Measurements from ENCODE around the gene DLG2.

DLG2 gene

GRCh38 chr11:83538286-83538685 lies 2088.9 kb downstream of the DLG2 start:
- DNase-seq, result no peak

GRCh38 chr11:83537131-83537610 lies 2090.0 kb downstream of the DLG2 start:
- DNase-seq, result no peak

- no peak for DNase-seq
Observed at GRCh38 chr11:83533166-83533565, 2094.0 kb downstream of the DLG2 start.

DNA sequence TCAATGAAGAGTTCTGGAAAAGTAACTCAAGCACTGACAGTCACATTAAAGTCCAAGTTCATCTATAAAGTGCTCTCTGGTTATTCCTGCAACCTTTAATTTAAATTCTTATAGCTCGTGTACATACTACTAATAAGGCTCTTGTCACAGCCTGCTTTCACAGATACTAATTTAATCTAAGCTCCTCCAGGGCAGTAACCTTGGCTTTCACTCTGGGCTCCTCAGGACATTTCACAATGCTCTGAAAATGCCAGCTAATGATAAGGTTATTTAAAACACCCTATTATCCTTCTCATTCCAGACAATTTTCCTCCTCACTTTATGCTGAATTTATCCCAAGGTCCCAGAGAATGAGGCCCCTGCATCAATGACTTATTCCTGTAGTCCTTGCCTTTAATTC lies 2098.3 kb downstream of the DLG2 start:
- DNase-seq, result no peak

DNA sequence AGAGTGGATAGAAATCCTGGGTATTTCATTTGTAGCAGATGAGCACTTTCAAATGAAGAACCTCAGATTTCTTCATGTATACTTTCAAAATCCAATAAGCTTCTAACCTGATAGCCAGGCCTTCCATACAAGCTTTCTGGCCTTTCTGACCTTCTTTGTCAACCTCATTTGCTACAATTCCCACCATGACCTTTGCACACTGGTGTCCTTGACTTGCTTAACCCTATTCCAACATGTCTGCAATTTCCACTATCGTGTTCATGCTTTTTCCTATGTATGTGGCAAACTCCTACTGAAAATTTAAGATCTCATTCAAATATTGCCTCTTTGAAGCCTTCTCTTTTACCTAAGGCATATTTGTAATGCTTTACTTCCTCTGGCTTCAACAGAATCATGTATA lies 2098.9 kb downstream of the DLG2 start:
- no peak for DNase-seq

GRCh38 chr11:83523676-83524075 lies 2103.5 kb downstream of the DLG2 start:
- no peak for DNase-seq

GRCh38 chr11:83522911-83523310 lies 2104.2 kb downstream of the DLG2 start:
- no peak for DNase-seq

DNA sequence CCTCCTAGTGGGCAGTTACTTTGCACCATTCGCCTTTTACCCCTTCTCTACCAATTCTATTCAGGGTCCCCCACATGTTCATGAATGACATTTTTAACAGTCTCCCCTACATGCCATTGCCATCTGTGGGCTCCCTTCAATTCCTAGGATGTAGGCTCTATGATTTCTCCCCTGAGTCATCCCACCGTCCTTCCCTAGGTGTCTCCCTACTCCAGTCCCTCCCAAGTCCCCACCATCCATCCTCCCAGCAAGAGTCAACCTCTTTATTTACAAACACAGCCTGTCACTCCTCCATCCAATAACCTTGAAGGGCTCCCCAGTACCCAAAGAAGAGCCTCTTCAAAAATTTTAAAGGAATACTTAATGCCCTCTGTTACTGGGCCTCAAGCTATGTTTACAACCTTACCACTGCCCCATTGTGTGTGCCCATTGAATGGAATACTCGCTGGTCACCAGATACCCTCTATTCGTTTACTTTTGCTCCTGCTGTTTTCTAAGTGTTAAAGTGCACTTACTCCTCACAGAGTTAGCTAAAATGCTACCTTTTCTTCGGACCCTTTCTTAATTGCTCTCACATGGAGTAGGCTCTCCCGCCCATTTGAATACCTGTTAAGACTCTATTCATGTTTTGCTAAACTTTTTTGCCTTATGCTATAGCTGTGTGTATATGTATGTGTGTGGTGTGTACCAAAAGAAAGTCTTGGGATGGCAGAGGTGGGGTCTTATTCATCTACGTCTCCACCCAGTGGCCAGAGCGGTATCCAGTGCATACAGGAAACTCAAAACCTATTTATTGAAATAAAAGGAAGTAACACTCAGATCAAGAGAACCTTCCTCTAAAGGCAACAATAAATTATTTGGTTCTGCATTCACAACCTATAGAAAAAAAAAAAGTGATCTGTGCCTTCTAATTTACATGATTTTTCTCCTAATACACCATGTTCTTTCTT lies 2105.2 kb downstream of the DLG2 start:
- peak; percentile 7 for DNase-seq

GRCh38 chr11:83520849-83521248 lies 2106.3 kb downstream of the DLG2 start:
- DNase-seq, result no peak

- DNase-seq, result peak; percentile 22
Observed at GRCh38 chr11:83511646-83512045, 2115.5 kb downstream of the DLG2 start.

GRCh38 chr11:83510530-83511460 lies 2116.3 kb downstream of the DLG2 start:
- no peak for DNase-seq

DNA sequence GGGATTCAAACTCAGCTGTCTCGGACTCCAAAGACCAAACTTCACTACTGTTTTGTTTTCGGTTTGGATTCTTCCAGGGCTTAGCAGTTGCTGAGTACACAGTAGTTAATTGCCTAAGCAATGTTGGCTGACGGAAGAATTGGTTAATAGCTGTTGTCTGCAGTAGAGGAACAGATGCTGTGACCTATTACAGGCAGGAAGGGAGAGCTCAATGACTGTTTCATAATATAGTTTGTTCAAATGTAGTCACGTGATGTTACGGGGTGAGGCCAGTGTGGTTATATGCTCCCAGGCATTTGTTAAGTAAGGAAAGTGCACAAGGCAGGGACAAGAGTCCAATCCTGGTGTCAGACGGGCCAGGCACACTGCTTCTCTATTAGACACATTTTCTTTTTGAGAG lies 2118.3 kb downstream of the DLG2 start:
- peak; percentile 75 for DNase-seq

GRCh38 chr11:83502041-83502440 lies 2125.1 kb downstream of the DLG2 start:
- no peak for DNase-seq

GRCh38 chr11:83493917-83494316 lies 2133.2 kb downstream of the DLG2 start:
- peak; percentile 69 for DNase-seq

- DNase-seq, result no peak
Observed at GRCh38 chr11:83493034-83493433, 2134.1 kb downstream of the DLG2 start.

DNA sequence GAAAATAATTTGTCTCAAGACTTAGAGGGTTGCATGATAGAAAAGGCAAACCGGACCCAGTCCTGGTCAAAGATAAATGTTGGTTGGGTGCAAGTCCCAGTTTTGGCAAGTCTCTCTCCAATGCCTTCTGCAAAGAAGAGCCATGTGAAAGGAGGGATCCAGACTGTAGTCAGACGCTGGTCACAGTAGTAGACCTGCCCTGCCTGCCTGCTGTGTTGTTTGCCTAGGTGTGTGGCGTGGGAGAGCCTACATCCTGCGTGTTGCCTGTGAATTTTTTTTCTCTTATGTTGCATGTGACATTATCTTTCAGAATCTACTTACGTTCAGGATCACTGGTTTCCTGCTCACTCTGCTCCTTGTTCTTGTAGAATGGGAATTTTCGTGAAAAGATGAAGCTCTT lies 2143.3 kb downstream of the DLG2 start:
- DNase-seq, result no peak

DNA sequence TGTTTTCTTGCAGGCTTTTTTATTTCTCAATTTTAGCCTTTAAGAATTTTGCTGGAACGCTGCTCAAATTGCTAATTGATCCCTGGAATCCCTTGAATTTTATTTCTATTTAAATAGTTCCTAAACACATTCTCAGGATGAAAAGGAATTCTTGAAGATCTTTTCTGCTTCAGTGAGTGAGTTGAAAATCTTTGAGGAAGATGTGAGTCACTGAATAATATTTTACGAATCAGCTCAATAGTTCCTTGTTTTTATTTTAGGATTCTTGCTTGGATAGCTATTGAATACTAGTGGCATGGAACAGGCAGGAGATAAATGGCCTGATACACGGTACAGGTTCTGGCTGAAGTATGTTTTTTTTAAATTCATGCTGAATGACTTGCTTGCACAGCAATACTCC lies 2146.3 kb downstream of the DLG2 start:
- DNase-seq, result no peak

GRCh38 chr11:83480251-83480650 lies 2146.9 kb downstream of the DLG2 start:
- DNase-seq, result no peak

- no peak for DNase-seq
Observed at GRCh38 chr11:83477772-83478171, 2149.4 kb downstream of the DLG2 start.

- no peak for DNase-seq
Observed at GRCh38 chr11:83475760-83476159, 2151.4 kb downstream of the DLG2 start.

DNA sequence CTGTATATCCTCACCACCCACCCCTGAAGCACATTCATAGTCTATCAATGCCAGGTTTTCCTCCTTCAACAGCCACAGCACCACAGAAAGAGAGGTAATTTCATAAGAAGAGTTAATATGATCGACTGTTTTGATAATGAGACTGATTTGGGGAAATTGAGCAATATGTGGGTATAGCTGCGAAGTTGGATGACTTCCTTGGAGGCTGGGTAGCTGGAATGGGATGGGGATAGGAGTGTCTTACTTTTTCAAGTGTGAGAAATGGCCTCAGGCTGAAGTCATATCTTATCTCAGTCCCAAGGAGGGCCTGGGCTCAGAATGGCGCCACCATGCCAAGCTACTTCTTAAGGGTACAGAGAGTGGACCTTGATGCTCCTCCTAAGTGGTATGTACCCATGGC lies 2153.4 kb downstream of the DLG2 start:
- no peak for DNase-seq

GRCh38 chr11:83472806-83473205 lies 2154.3 kb downstream of the DLG2 start:
- DNase-seq, result no peak

Measured in NCI-H774 (cell line).